Right lobe of liver (tissue), 6 donors: ENCODE measurements around the gene PIAS3. TPM values are rescaled to one million over a fixed set of nuclear protein-coding genes. Genes with fewer than 3 reads are reported as not detected.

Source experiments
- ATAC-seq, 4 donors: fragments of 200-7000 bp; cut with Tn5 transposase; one replicate each; pipeline ENCODE4 v1.9.1; 2020; ENCODE audit warnings: mild to moderate bottlenecking in 4 of 4, moderate library complexity in 4 of 4
- DNase-seq, 3 donors: peaks; one replicate each; pipeline ENCODE4 v3.0.0-alpha.2; 2020
- H3K27ac ChIP-seq, 3 donors: fragments of 200-600 bp; one replicate each; pipeline ENCODE4 v1.8.0; 2022
- H3K27me3 ChIP-seq, 2 donors: fragments of 200-600 bp; one replicate each; pipeline ENCODE4 v1.8.0; 2022
- H3K36me3 ChIP-seq, 4 donors: fragments of 200-600 bp; sonication (generic) in 1 of 4; one replicate each; pipeline versions ENCODE4 v1.5.1 to v1.8.0; 2017 to 2022; ENCODE audit warnings: control low read depth in 1 of 4
- H3K4me1 ChIP-seq, 4 donors: fragments of 200-600 bp; sonication (generic) in 1 of 4; one replicate each; pipeline versions ENCODE4 v1.5.1 to v1.8.0; 2017 to 2022; ENCODE audit warnings: control low read depth in 1 of 4
- H3K4me3 ChIP-seq, 3 donors: fragments of 200-600 bp; one replicate each; pipeline ENCODE4 v1.8.0; 2022
- H3K9me3 ChIP-seq, 4 donors: fragments of 200-600 bp; sonication (generic) in 1 of 4; one replicate each; pipeline versions ENCODE4 v1.5.1 to v1.8.0; 2017 to 2022; ENCODE audit warnings: control low read depth in 1 of 4
- CTCF ChIP-seq, 4 donors: fragments of 200-600 bp in 3 of 4; fragments of 450-650 bp in 1 of 4; IDR thresholded peaks; one replicate each; pipeline versions ENCODE4 v1.5.1 to v1.8.0; 2016 to 2022; ENCODE audit warnings: antibody characterized with exemption in 4 of 4, mild to moderate bottlenecking in 2 of 4
- POLR2A ChIP-seq: fragments of 450-650 bp; IDR thresholded peaks from one replicate; pipeline ENCODE4 v1.6.1; 2017; ENCODE audit warnings: antibody characterized with exemption, mild to moderate bottlenecking
- WGBS: methylation state at CpG from one replicate; pipeline ENCODE4 v1.1.6; 2018; ENCODE audit warnings: low coverage, low lambda C conversion rate; ENCODE audit not compliant: insufficient coverage; ENCODE audit errors: missing lambda C conversion rate; 5-methylcytosine and 5-hydroxymethylcytosine counted together
- intact Hi-C, 2 donors: fragments of 100-400 bp; cut with DNase I; formaldehyde crosslinking; loops; one replicate each; pipeline versions ENCODE4 v1.11.2 to v1.14.1; 2022
- total RNA-seq, 6 experiments: library from RNA; depleted of rRNA in 2 of 6; stranded (reverse); fragments of >200 nt in 2 of 6; fragmentation: NEBNext Ultra II Directional in 3 of 6; extraction: Animal tissue kit (Norgen Biotek cat#: 25700) in 3 of 6; gene quantifications; one replicate each; pipeline versions ENCODE4 v1.1.0 to v1.2.4, GENCODE V29; 2016 to 2023
- donor health status: DM: no; HTN: yes; CAD: no.
- donor health status: DM: no; HTN: no; CAD: no.
- donor health status: DM: no; HTN: no; CAD: no.
- donor health status: DM: no; HTN: yes; CAD: no.
- donor health status: DM: no; HTN: yes; CAD: no.

The PIAS3 gene
- total RNA-seq, 6 experiments from 2014 or later = 5.5 to 8.9 (median 6.7) TPM

GRCh38 chr1:145858238-145858900, 512 bp downstream of the PIAS3 start:
- intact Hi-C loops = loop anchor here in 1 of 2 donors (10.0 kb wide), 1 partner anchor 46 kb away; no protein-coding TSS in a partner anchor
- TF ChIP-seq POLR2A = no peak
- TF ChIP-seq CTCF (IDR thresholded peaks at IDR 0.05) = no peak

GRCh38 chr1:145857170-145857569, 1.7 kb downstream of the PIAS3 start:
- intact Hi-C loops = loop anchor here in 1 of 2 donors (10.0 kb wide), 1 partner anchor 48 kb away; no protein-coding TSS in a partner anchor
- no peak for ATAC-seq
- no CpG with 5 or more reads among the region's 4 CpGs for WGBS

More at GRCh38 chr1:145858238-145858900, 512 bp downstream of the PIAS3 start:
- H3K36me3 ChIP-seq = peaks cover 0 to 30% (median 5%) of the 10 kb centered on the region in 4 donors
- H3K4me3 ChIP-seq = peak overlapping the region; percentile 54 to 80 (median 71)
- no peaks in the 10 kb centered on the region for H3K27me3 ChIP-seq
- H3K9me3 ChIP-seq = no peaks in the 10 kb centered on the region
- peak; percentile 8 to 37 (median 28) for ATAC-seq
- DNase-seq = peak; percentile 62 to 70 (median 68)
- WGBS = 0% methylated on average over 26 of the region's 35 CpGs
- peak overlapping the region; percentile 45 to 61 (median 55) for H3K27ac ChIP-seq
- H3K4me1 ChIP-seq = peaks cover 0 to 12% (median 0%) of the 10 kb centered on the region in 4 donors

GRCh38 chr1:145855426-145855948, 3.4 kb downstream of the PIAS3 start:
- DNase-seq (no peak), ATAC-seq (no peak)
- Histone ChIP-seq H3K4me3 (no peak overlapping the region), H3K4me1 (peaks cover 0 to 7% (median 0%) of the 10 kb centered on the region in 4 donors), H3K27ac (no peak overlapping the region), H3K36me3 (peaks cover 0 to 46% (median 10%) of the 10 kb centered on the region in 4 donors), H3K9me3 (no peaks in the 10 kb centered on the region), H3K27me3 (no peaks in the 10 kb centered on the region)
- 80% methylated on average over 7 of the region's 7 CpGs for WGBS
- intact Hi-C loops = loop anchor here in 1 of 2 donors (10.0 kb wide), 1 partner anchor 49 kb away; no protein-coding TSS in a partner anchor
- TF ChIP-seq POLR2A (no peak), CTCF (IDR thresholded peaks at IDR 0.05) (no peak)

More at GRCh38 chr1:145857170-145857569, 1.7 kb downstream of the PIAS3 start:
- no peaks in the 10 kb centered on the region for H3K27me3 ChIP-seq
- H3K4me1 ChIP-seq = peaks cover 0 to 12% (median 0%) of the 10 kb centered on the region in 4 donors
- no peak overlapping the region for H3K27ac ChIP-seq
- peaks cover 0 to 38% (median 6%) of the 10 kb centered on the region in 4 donors for H3K36me3 ChIP-seq
- H3K4me3 ChIP-seq = no peak overlapping the region
- TF ChIP-seq CTCF (IDR thresholded peaks at IDR 0.05) (no peak), POLR2A (no peak)
- no peak for DNase-seq
- no peaks in the 10 kb centered on the region for H3K9me3 ChIP-seq

GRCh38 chr1:145849356-145850160, 9.3 kb downstream of the PIAS3 start:
- peaks cover 0 to 14% (median 2%) of the 10 kb centered on the region in 4 donors for H3K4me1 ChIP-seq
- intact Hi-C loops = loop anchor here in 1 of 2 donors (10.0 kb wide), 2 partner anchors 55 to 165 kb away; no protein-coding TSS in a partner anchor
- TF ChIP-seq POLR2A = no peak
- TF ChIP-seq CTCF (IDR thresholded peaks at IDR 0.05) = peak in 1 of 4 donors; percentile 4
- ATAC-seq (no peak), DNase-seq (no peak)
- H3K27me3 ChIP-seq = no peaks in the 10 kb centered on the region
- WGBS = 78% methylated on average over 8 of the region's 15 CpGs
- H3K36me3 ChIP-seq = peaks cover 0 to 33% (median 8%) of the 10 kb centered on the region in 4 donors
- no peak overlapping the region for H3K4me3 ChIP-seq
- no peak overlapping the region for H3K27ac ChIP-seq
- H3K9me3 ChIP-seq = no peaks in the 10 kb centered on the region
